Measurements from ENCODE around the gene HYLS1. TPM values are rescaled to one million over a fixed set of nuclear protein-coding genes. Genes with fewer than 3 reads are reported as not detected.
A peak's percentile ranks its signal among the peaks of the same experiment; 100 is the strongest.

Gene HYLS1
- total RNA-seq, 1 donor from 2014 or later = 3.7 TPM

GRCh38 chr11:125934473-125934872, 47.0 kb downstream of the HYLS1 start:
- Histone ChIP-seq H3K4me3 (no peak overlapping the region), H3K9me3 (no peaks in the 10 kb centered on the region), H3K27me3 (no peaks in the 10 kb centered on the region), H3K27ac (no peak overlapping the region), H3K36me3 (no peaks in the 10 kb centered on the region), H3K4me1 (peaks cover 21% of the 10 kb centered on the region)
- intact Hi-C loops (cut with DNase I) = no loop called here
- DNase-seq (ENCODE audit: extremely low spot score in 2 of 2) = peak in 1 of 2 donors; percentile 64
- no peak for TF ChIP-seq POLR2A (IDR thresholded peaks at IDR 0.05)
- TF ChIP-seq, protein P1, sequence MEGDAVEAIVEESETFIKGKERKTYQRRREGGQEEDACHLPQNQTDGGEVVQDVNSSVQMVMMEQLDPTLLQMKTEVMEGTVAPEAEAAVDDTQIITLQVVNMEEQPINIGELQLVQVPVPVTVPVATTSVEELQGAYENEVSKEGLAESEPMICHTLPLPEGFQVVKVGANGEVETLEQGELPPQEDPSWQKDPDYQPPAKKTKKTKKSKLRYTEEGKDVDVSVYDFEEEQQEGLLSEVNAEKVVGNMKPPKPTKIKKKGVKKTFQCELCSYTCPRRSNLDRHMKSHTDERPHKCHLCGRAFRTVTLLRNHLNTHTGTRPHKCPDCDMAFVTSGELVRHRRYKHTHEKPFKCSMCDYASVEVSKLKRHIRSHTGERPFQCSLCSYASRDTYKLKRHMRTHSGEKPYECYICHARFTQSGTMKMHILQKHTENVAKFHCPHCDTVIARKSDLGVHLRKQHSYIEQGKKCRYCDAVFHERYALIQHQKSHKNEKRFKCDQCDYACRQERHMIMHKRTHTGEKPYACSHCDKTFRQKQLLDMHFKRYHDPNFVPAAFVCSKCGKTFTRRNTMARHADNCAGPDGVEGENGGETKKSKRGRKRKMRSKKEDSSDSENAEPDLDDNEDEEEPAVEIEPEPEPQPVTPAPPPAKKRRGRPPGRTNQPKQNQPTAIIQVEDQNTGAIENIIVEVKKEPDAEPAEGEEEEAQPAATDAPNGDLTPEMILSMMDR (IDR thresholded peaks at IDR 0.05) = no peak
- no peak for TF ChIP-seq POLR2AphosphoS5 (IDR thresholded peaks at IDR 0.05; ENCODE audit: insufficient read depth in 1 of 2, low read depth in 1 of 2)

DNA sequence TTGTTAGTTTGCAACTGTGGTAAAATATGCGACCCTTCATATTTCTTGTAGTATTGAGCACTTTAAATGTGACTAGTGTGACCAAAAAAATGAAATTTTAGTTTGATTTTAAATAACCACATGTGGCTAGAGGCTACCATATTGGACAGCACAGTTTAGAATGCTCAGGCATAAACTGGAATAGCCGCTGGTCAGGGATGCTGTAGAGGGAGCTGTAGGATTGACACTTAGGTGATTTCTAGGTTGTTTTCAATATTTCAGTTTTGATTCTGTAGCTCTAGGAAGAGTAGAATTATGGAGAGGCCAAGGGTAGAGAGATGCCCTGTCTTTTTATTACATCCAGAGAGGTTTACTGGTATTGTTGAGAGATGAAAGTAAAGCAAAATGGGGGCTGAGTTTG, 47.6 kb downstream of the HYLS1 start:
- no peak for DNase-seq (ENCODE audit: extremely low spot score in 2 of 2)
- Histone ChIP-seq H3K27ac (no peak overlapping the region), H3K27me3 (no peaks in the 10 kb centered on the region), H3K9me3 (no peaks in the 10 kb centered on the region), H3K36me3 (no peaks in the 10 kb centered on the region), H3K4me3 (no peak overlapping the region), H3K4me1 (peaks cover 22% of the 10 kb centered on the region)
- TF ChIP-seq, protein P1 (IDR thresholded peaks at IDR 0.05) = no peak
- intact Hi-C loops (cut with DNase I) = no loop called here

- Histone ChIP-seq H3K27ac (peak overlapping the region; percentile 1), H3K4me1 (peaks cover 22% of the 10 kb centered on the region), H3K9me3 (no peaks in the 10 kb centered on the region), H3K4me3 (no peak overlapping the region), H3K27me3 (no peaks in the 10 kb centered on the region), H3K36me3 (no peaks in the 10 kb centered on the region)
- peak; percentile 64 to 86 for DNase-seq (ENCODE audit: extremely low spot score in 2 of 2)
- intact Hi-C loops (cut with DNase I) = no loop called here
- TF ChIP-seq POLR2A (IDR thresholded peaks at IDR 0.05) (no peak), POLR2AphosphoS5 (IDR thresholded peaks at IDR 0.05; ENCODE audit: insufficient read depth in 1 of 2, low read depth in 1 of 2) (peak in 1 of 2 donors; percentile 19)
These were observed 48.2 kb downstream of the HYLS1 start for GRCh38 chr11:125935618-125936199.

DNA sequence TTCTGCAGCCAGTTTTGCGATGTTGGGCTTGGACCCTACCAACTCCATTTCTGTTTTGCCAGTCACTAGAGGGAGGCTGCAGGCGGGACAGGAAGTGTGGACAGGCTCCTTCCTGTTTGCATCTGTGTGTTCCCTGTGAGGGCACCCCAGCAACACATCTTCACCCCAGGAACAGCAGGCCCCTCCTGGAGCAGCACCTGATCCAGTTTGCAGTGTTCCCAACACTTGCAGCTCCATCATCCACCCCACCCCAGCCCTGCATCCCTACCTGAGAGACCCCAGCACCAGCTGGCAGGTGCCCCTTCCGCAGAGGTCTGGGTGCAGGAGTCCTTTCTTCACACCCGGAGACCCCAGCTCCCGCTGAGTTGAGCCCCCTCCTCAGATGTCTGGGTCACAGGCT, 51.0 kb downstream of the HYLS1 start:
- Histone ChIP-seq H3K36me3 (no peaks in the 10 kb centered on the region), H3K27ac (no peak overlapping the region), H3K27me3 (no peaks in the 10 kb centered on the region), H3K4me1 (peaks cover 22% of the 10 kb centered on the region), H3K4me3 (no peak overlapping the region), H3K9me3 (no peaks in the 10 kb centered on the region)
- intact Hi-C loops (cut with DNase I) = no loop called here
- TF ChIP-seq, protein P1 (IDR thresholded peaks at IDR 0.05) = no peak
- TF ChIP-seq POLR2AphosphoS5 (IDR thresholded peaks at IDR 0.05; ENCODE audit: insufficient read depth in 1 of 2, low read depth in 1 of 2) (no peak), POLR2A (IDR thresholded peaks at IDR 0.05) (no peak)
- DNase-seq (ENCODE audit: extremely low spot score in 2 of 2) = peak; percentile 72 to 81

DNA sequence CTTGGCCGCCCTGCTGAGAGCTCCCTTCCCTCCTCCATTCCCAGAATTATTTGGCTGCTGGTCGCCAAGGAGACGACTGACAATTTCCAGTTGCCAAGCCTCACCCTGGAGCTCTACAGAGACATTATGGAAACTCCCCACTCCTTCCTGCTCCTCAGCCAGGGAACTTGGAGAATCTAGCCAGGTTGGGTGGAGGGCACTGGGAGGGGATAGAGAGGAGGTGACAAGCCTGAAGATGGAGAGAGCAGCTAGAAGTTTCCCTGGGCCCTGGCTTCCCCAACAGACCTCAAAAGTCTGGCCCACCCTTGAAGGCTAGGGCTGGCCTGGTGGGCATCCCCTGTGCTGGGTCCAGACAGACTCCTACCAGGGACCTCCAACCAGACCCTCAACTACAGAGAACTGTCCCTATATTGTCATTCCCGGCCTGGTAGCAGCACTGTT, 51.6 kb downstream of the HYLS1 start:
- peaks cover 22% of the 10 kb centered on the region for H3K4me1 ChIP-seq
- no peaks in the 10 kb centered on the region for H3K9me3 ChIP-seq
- H3K36me3 ChIP-seq = no peaks in the 10 kb centered on the region
- H3K27ac ChIP-seq = no peak overlapping the region
- TF ChIP-seq POLR2AphosphoS5 (IDR thresholded peaks at IDR 0.05; ENCODE audit: insufficient read depth in 1 of 2, low read depth in 1 of 2) (no peak), POLR2A (IDR thresholded peaks at IDR 0.05) (no peak)
- TF ChIP-seq, protein P1 (IDR thresholded peaks at IDR 0.05) = no peak
- intact Hi-C loops (cut with DNase I) = no loop called here
- H3K4me3 ChIP-seq = no peak overlapping the region
- peak; percentile 61 to 79 for DNase-seq (ENCODE audit: extremely low spot score in 2 of 2)
- no peaks in the 10 kb centered on the region for H3K27me3 ChIP-seq
